ENCODE results near the gene OR4D2.

Gene OR4D2

GRCh38 chr17:58217766-58218165 lies 51.0 kb downstream of the OR4D2 start:
- no peak for DNase-seq

- DNase-seq: peak; percentile 91
These were observed 52.4 kb downstream of the OR4D2 start, which contains the start of gene MKS1 for GRCh38 chr17:58219007-58219788. MKS1 (minus strand) TSS chr17:58219255; CDS start chr17:58219230, 25 bp downstream.

GRCh38 chr17:58219789-58220183 lies 53.0 kb downstream of the OR4D2 start:
- DNase-seq: no peak

Measured in T-helper 9 cell (primary cell).